Measurements from ENCODE around the gene GPR137B.

GPR137B gene

GRCh38 chr1:236142253-236143103, at the start of gene GPR137B:
TSS of gene GPR137B (plus strand) at chr1:236142539. CDS start at chr1:236142623, 84 bp downstream.
- peak; percentile 61 to 69 for DNase-seq

- no peak for DNase-seq
These were observed 49.4 kb upstream of the GPR137B start for GRCh38 chr1:236092899-236093298.

- no peak for DNase-seq
These were observed 46.4 kb upstream of the GPR137B start for GRCh38 chr1:236095705-236096520.

GRCh38 chr1:236096660-236097482, 45.5 kb upstream of the GPR137B start:
- DNase-seq = peak; percentile 73 to 82

GRCh38 chr1:236098267-236098666, 44.1 kb upstream of the GPR137B start:
- no peak for DNase-seq

- no peak for DNase-seq
These were observed 42.9 kb upstream of the GPR137B start for GRCh38 chr1:236099355-236099974.

- DNase-seq = no peak
These were observed 41.5 kb upstream of the GPR137B start for GRCh38 chr1:236100799-236101198.

- no peak for DNase-seq
These were observed 40.8 kb upstream of the GPR137B start for GRCh38 chr1:236101233-236102200.

GRCh38 chr1:236102611-236103010, 39.7 kb upstream of the GPR137B start:
- DNase-seq = no peak

- DNase-seq = no peak
These were observed 39.3 kb upstream of the GPR137B start for GRCh38 chr1:236103059-236103458.

- peak; percentile 54 to 70 for DNase-seq
These were observed 38.6 kb upstream of the GPR137B start for GRCh38 chr1:236103646-236104218.

- DNase-seq = no peak
These were observed 35.0 kb upstream of the GPR137B start for GRCh38 chr1:236107121-236107907.

- DNase-seq = no peak
These were observed 34.2 kb upstream of the GPR137B start for GRCh38 chr1:236108027-236108648.

GRCh38 chr1:236110137-236110536, 32.2 kb upstream of the GPR137B start:
- DNase-seq = no peak

- no peak for DNase-seq
These were observed 30.6 kb upstream of the GPR137B start for GRCh38 chr1:236111527-236112331.

GRCh38 chr1:236112332-236112627, 30.1 kb upstream of the GPR137B start:
- no peak for DNase-seq

- DNase-seq = no peak
These were observed 28.9 kb upstream of the GPR137B start for GRCh38 chr1:236113324-236114032.

GRCh38 chr1:236114076-236114747, 28.1 kb upstream of the GPR137B start:
- DNase-seq = no peak
